Smooth muscle cell (in vitro differentiated cells): Measurements from ENCODE around the gene ABHD14A. TPM values are rescaled to one million over a fixed set of nuclear protein-coding genes. Genes with fewer than 3 reads are reported as not detected.

Experiments
- DNase-seq: peaks from one replicate; lab custom pipeline; 2025; ENCODE audit not compliant: unreplicated experiment; lab: John Stamatoyannopoulos, UW
- H2AFZ ChIP-seq: fragments of 200-600 bp; sonication (generic); 2 replicates; pipeline ENCODE4 v1.6.0; 2016; ENCODE audit warnings: antibody characterized with exemption, low read depth, mild to moderate bottlenecking
- H3F3A ChIP-seq: fragments of 200-600 bp; sonication (generic); 2 replicates; pipeline ENCODE4 v1.6.0; 2017; ENCODE audit warnings: antibody characterized with exemption, low read depth
- H3K27ac ChIP-seq: fragments of 200-600 bp; sonication (generic); 2 replicates; pipeline ENCODE4 v1.5.1; 2016; ENCODE audit warnings: low read depth, mild to moderate bottlenecking
- H3K27me3 ChIP-seq: fragments of 200-600 bp; sonication (generic); 2 replicates; pipeline ENCODE4 v1.6.1; 2016; ENCODE audit warnings: low read depth, mild to moderate bottlenecking
- H3K36me3 ChIP-seq: fragments of 200-600 bp; sonication (generic); 2 replicates; pipeline ENCODE4 v1.5.1; 2016; ENCODE audit warnings: low read depth
- H3K4me1 ChIP-seq: fragments of 200-600 bp; sonication (generic); 2 replicates; pipeline ENCODE4 v1.5.1; 2016; ENCODE audit warnings: low read depth
- H3K4me2 ChIP-seq: fragments of 200-600 bp; sonication (generic); 2 replicates; pipeline ENCODE4 v1.6.0; 2016; ENCODE audit warnings: mild to moderate bottlenecking
- H3K4me3 ChIP-seq: fragments of 200-600 bp; sonication (generic); 2 replicates; pipeline ENCODE4 v1.5.1; 2016; ENCODE audit warnings: mild to moderate bottlenecking
- H3K79me2 ChIP-seq: fragments of 200-600 bp; sonication (generic); 2 replicates; pipeline ENCODE4 v1.6.0; 2016; ENCODE audit warnings: low read depth, mild to moderate bottlenecking
- H3K9ac ChIP-seq: fragments of 200-600 bp; sonication (generic); 2 replicates; pipeline ENCODE4 v1.6.0; 2016; ENCODE audit warnings: low read depth
- H3K9me3 ChIP-seq: fragments of 200-600 bp; sonication (generic); replicated peaks from 2 replicates; pipeline ENCODE4 v1.5.1; 2016; ENCODE audit warnings: low read depth
- H4K20me1 ChIP-seq: fragments of 200-600 bp; sonication (generic); 2 replicates; pipeline ENCODE4 v1.6.0; 2016; ENCODE audit warnings: low read depth
- WGBS: methylation state at CpG from one replicate; pipeline ENCODE4 v1.1.7; 2016; ENCODE audit warnings: low lambda C conversion rate; 5-methylcytosine and 5-hydroxymethylcytosine counted together
- polyA plus RNA-seq: library from polyadenylated mRNA; unstranded; fragments of >200 nt; fragmentation: Nextera tagmentation; extraction: Ambion mirVana; gene quantifications from 2 replicates; pipeline ENCODE4 v1.2.1, GENCODE V29; 2016
- total RNA-seq: library from RNA; depleted of rRNA; stranded (reverse); fragments of >200 nt; gene quantifications from 2 replicates; pipeline ENCODE4 v1.2.3, GENCODE V29; 2014
- TF ChIP-seq, protein P1 (sequence below): fragments of 200-600 bp; sonication (generic); IDR thresholded peaks from 2 replicates; pipeline ENCODE4 v1.5.1; 2017; ENCODE audit warnings: borderline replicate concordance, mild to moderate bottlenecking, antibody characterized with exemption; ENCODE audit not compliant: insufficient read depth, poor library complexity, severe bottlenecking

The ABHD14A gene
- total and polyA plus RNA-seq, 2 experiments from 2014 or later, result 16.1 to 49.7 TPM

DNA sequence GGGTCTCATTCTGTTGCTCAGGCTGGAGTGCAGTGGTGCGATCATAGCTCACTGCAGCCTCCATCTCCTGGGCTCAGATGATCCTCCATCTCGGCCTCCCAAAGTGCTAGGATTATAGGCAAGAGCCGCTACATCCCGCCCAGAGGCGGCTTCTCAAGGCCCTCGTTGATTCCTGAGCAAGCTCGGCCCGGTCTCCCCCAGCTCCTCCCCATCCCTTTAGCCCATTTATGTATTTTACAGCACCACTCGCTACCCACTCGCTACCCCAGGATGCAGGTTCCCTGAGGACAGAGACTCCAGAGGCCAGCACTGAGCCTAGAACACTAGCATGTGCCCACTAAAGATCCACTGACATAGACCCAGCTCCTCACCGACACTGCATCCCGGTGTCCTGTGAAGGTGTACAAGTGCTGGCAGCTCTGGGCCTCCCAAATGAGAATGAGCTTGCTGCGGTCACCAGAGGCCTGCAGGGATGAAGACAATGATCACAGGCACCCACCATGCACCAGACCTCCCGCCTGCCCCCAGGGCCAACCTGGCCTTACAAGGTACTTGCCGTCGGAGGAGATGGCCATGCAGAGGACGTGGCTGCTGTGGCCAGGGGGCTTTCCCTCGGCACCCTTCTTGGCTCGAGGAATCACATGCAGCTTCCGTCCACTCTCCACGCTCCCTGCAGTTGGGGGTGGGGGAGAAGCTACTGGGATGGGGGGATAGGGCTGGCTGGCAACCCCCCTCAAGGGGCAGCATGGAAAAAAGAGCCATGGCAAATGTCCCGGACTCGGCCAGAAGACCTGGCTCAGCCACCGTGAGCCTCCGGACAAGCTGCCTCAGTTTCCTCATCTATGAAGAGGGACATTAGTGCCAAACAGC lies 38.7 kb upstream of the ABHD14A start:
- H3K4me2 ChIP-seq, result no peak overlapping the region
- no peaks in the 10 kb centered on the region for H3K9me3 ChIP-seq
- H3K27ac ChIP-seq, result no peak overlapping the region
- H3K4me3 ChIP-seq, result no peak overlapping the region
- TF ChIP-seq, protein P1, sequence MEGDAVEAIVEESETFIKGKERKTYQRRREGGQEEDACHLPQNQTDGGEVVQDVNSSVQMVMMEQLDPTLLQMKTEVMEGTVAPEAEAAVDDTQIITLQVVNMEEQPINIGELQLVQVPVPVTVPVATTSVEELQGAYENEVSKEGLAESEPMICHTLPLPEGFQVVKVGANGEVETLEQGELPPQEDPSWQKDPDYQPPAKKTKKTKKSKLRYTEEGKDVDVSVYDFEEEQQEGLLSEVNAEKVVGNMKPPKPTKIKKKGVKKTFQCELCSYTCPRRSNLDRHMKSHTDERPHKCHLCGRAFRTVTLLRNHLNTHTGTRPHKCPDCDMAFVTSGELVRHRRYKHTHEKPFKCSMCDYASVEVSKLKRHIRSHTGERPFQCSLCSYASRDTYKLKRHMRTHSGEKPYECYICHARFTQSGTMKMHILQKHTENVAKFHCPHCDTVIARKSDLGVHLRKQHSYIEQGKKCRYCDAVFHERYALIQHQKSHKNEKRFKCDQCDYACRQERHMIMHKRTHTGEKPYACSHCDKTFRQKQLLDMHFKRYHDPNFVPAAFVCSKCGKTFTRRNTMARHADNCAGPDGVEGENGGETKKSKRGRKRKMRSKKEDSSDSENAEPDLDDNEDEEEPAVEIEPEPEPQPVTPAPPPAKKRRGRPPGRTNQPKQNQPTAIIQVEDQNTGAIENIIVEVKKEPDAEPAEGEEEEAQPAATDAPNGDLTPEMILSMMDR, result no peak
- no peaks in the 10 kb centered on the region for H3K36me3 ChIP-seq
- H2AFZ ChIP-seq, result no peak overlapping the region
- H4K20me1 ChIP-seq, result no peaks in the 10 kb centered on the region
- no peaks in the 10 kb centered on the region for H3K27me3 ChIP-seq
- no peak for DNase-seq
- no peak overlapping the region for H3K9ac ChIP-seq
- no peaks in the 10 kb centered on the region for H3K4me1 ChIP-seq
- 98% methylated on average over 25 of the region's 25 CpGs for WGBS
- no peaks in the 10 kb centered on the region for H3F3A ChIP-seq
- H3K79me2 ChIP-seq, result peaks cover 20% of the 10 kb centered on the region

DNA sequence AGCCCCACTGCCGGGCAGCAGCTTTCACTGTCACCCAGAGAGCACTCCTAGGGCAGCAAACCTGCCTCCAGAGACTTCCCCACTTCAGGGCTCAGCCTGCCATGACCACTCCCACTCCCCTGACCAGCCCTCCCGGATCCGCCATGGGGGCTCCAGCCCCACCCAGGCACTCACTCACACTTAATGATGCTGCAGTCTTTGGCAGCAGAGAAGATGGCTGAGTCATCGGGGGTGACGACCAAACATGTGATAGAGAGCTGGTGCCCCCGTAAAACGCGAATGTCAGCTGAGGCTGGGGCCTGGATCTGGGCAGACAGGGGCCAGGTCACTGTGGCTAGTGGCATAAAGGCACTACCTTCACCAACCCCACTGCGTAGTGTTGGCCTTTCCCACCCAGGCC lies 37.9 kb upstream of the ABHD14A start:
- peaks cover 24% of the 10 kb centered on the region for H3K79me2 ChIP-seq
- H3K4me3 ChIP-seq, result no peak overlapping the region
- no peaks in the 10 kb centered on the region for H3K9me3 ChIP-seq
- H3K27ac ChIP-seq, result no peak overlapping the region
- no peaks in the 10 kb centered on the region for H3K36me3 ChIP-seq
- no peaks in the 10 kb centered on the region for H3K4me1 ChIP-seq
- DNase-seq, result no peak
- H2AFZ ChIP-seq, result no peak overlapping the region
- H3K4me2 ChIP-seq, result no peak overlapping the region
- 87% methylated on average over 9 of the region's 9 CpGs for WGBS
- no peaks in the 10 kb centered on the region for H3F3A ChIP-seq
- H3K27me3 ChIP-seq, result no peaks in the 10 kb centered on the region
- TF ChIP-seq, protein P1, result no peak
- no peaks in the 10 kb centered on the region for H4K20me1 ChIP-seq
- H3K9ac ChIP-seq, result no peak overlapping the region

DNA sequence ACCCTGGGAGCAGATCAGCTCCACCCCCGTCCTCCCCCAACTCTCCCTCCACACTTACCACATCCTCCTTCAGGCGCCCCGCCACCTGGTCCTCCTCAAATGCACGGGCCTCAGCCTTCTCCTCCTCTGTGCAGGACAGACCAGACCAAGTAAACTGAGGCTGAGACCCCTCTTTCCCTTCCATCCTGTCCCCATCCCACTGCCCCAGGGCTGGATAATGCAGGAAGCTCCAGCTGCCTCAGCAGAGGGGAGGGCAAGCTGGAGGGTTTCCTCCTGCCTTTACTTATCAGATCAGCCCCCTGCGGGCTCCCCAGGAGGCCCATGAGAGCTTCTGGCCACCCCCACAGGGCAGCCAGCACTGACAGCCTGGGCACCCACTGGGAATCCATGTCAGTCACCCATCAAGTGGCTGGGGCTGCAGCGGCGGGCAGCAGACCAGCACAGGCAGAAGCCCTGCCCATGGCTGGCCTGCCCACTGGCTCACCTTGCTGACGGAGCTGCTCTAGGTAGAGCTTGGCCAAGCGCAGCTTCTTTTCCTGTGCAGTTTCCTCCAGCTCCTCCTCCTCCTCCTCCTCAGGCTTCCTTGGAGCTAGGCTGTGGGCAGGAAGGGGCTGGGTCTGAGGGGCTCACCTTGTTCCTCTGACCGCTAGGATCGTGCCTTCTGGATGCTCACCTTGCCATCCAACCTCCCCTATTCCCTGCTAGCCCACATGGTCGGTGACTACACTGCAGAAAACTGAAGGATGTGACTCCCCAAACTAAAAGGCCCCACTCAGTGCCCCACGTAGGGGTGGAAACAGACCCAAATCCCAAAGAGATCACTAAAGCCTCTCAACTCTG lies 37.0 kb upstream of the ABHD14A start:
- Histone ChIP-seq H3K27ac (no peak overlapping the region), H3K9me3 (no peaks in the 10 kb centered on the region), H3K4me1 (no peaks in the 10 kb centered on the region), H3K9ac (no peak overlapping the region), H2AFZ (no peak overlapping the region), H3K79me2 (peaks cover 24% of the 10 kb centered on the region), H3K4me2 (no peak overlapping the region), H3K4me3 (no peak overlapping the region), H4K20me1 (no peaks in the 10 kb centered on the region), H3K27me3 (no peaks in the 10 kb centered on the region), H3K36me3 (no peaks in the 10 kb centered on the region), H3F3A (no peaks in the 10 kb centered on the region)
- WGBS, result 96% methylated on average over 13 of the region's 13 CpGs
- no peak for DNase-seq
- TF ChIP-seq, protein P1, result no peak
